ENCODE measurements around the gene SUN5.

DNA sequence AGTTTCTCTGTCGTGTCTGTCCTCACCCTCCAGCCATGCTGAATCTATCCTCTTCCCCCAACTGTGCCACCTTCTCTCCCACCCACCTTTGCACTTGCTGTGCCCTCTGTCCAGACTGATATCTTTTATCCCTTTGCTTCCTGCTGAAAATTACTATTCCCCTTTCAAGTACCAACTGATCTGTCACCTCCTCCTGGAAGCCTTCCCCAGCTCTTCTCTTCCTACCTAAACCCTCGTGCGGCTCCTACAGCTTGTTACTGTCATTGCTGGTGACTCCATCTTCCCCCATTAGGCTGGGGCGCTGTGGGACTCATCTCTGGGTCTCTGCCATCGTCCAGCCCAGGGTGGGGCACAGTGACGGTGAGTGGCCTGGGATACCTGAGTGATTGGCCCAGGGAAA, 28.3 kb upstream of the SUN5 start:
- TF ChIP-seq SP1 (IDR thresholded peaks at IDR 0.05) (no peak), GABPA (IDR thresholded peaks at IDR 0.05 in 1 of 2, conservative IDR thresholded peaks at IDR 0.05 in 1 of 2) (no peak), TAF1 (conservative IDR thresholded peaks at IDR 0.05) (no peak), YY1 (IDR thresholded peaks at IDR 0.05) (no peak), JUND (IDR thresholded peaks at IDR 0.05) (no peak), RAD21 (IDR thresholded peaks at IDR 0.05) (no peak), FOXA1 (IDR thresholded peaks at IDR 0.05) (no peak), NR2F2 (IDR thresholded peaks at IDR 0.05) (no peak)
- TF ChIP-seq, protein P1, sequence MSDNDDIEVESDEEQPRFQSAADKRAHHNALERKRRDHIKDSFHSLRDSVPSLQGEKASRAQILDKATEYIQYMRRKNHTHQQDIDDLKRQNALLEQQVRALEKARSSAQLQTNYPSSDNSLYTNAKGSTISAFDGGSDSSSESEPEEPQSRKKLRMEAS (IDR thresholded peaks at IDR 0.05), result no peak
- TF ChIP-seq, protein P2, sequence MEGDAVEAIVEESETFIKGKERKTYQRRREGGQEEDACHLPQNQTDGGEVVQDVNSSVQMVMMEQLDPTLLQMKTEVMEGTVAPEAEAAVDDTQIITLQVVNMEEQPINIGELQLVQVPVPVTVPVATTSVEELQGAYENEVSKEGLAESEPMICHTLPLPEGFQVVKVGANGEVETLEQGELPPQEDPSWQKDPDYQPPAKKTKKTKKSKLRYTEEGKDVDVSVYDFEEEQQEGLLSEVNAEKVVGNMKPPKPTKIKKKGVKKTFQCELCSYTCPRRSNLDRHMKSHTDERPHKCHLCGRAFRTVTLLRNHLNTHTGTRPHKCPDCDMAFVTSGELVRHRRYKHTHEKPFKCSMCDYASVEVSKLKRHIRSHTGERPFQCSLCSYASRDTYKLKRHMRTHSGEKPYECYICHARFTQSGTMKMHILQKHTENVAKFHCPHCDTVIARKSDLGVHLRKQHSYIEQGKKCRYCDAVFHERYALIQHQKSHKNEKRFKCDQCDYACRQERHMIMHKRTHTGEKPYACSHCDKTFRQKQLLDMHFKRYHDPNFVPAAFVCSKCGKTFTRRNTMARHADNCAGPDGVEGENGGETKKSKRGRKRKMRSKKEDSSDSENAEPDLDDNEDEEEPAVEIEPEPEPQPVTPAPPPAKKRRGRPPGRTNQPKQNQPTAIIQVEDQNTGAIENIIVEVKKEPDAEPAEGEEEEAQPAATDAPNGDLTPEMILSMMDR (IDR thresholded peaks at IDR 0.05; ENCODE audit: low read depth, low read length, missing input control), result no peak
- TF ChIP-seq, protein P3, sequence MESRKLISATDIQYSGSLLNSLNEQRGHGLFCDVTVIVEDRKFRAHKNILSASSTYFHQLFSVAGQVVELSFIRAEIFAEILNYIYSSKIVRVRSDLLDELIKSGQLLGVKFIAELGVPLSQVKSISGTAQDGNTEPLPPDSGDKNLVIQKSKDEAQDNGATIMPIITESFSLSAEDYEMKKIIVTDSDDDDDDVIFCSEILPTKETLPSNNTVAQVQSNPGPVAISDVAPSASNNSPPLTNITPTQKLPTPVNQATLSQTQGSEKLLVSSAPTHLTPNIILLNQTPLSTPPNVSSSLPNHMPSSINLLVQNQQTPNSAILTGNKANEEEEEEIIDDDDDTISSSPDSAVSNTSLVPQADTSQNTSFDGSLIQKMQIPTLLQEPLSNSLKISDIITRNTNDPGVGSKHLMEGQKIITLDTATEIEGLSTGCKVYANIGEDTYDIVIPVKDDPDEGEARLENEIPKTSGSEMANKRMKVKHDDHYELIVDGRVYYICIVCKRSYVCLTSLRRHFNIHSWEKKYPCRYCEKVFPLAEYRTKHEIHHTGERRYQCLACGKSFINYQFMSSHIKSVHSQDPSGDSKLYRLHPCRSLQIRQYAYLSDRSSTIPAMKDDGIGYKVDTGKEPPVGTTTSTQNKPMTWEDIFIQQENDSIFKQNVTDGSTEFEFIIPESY (IDR thresholded peaks at IDR 0.05), result no peak
- TF ChIP-seq, protein P4, sequence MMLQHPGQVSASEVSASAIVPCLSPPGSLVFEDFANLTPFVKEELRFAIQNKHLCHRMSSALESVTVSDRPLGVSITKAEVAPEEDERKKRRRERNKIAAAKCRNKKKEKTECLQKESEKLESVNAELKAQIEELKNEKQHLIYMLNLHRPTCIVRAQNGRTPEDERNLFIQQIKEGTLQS (IDR thresholded peaks at IDR 0.05), result no peak
- TF ChIP-seq, protein P5, sequence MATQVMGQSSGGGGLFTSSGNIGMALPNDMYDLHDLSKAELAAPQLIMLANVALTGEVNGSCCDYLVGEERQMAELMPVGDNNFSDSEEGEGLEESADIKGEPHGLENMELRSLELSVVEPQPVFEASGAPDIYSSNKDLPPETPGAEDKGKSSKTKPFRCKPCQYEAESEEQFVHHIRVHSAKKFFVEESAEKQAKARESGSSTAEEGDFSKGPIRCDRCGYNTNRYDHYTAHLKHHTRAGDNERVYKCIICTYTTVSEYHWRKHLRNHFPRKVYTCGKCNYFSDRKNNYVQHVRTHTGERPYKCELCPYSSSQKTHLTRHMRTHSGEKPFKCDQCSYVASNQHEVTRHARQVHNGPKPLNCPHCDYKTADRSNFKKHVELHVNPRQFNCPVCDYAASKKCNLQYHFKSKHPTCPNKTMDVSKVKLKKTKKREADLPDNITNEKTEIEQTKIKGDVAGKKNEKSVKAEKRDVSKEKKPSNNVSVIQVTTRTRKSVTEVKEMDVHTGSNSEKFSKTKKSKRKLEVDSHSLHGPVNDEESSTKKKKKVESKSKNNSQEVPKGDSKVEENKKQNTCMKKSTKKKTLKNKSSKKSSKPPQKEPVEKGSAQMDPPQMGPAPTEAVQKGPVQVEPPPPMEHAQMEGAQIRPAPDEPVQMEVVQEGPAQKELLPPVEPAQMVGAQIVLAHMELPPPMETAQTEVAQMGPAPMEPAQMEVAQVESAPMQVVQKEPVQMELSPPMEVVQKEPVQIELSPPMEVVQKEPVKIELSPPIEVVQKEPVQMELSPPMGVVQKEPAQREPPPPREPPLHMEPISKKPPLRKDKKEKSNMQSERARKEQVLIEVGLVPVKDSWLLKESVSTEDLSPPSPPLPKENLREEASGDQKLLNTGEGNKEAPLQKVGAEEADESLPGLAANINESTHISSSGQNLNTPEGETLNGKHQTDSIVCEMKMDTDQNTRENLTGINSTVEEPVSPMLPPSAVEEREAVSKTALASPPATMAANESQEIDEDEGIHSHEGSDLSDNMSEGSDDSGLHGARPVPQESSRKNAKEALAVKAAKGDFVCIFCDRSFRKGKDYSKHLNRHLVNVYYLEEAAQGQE (IDR thresholded peaks at IDR 0.05), result no peak
